Activated naive CD8-positive, alpha-beta T cell treated with anti-CD3 and anti-CD28 coated beads for 36 hours (primary cell): ENCODE results near the gene CST1. TPM values are rescaled to one million over a fixed set of nuclear protein-coding genes. Genes with fewer than 3 reads are reported as not detected.

Source experiments
- DNase-seq: peaks from one replicate; pipeline ENCODE4 v3.0.0; 2021
- H3K27ac Mint-ChIP-seq: one replicate; pipeline ENCODE4 v1.8.0; 2022; ENCODE audit warnings: mild to moderate bottlenecking, moderate library complexity, mixed read lengths
- H3K27me3 Mint-ChIP-seq: one replicate; pipeline ENCODE4 v1.8.0; 2022; ENCODE audit warnings: mild to moderate bottlenecking, mixed read lengths
- H3K36me3 Mint-ChIP-seq: one replicate; pipeline ENCODE4 v1.8.0; 2021; ENCODE audit warnings: mild to moderate bottlenecking, mixed read lengths
- H3K4me1 Mint-ChIP-seq: one replicate; pipeline ENCODE4 v1.8.0; 2021; ENCODE audit warnings: mixed read lengths
- H3K4me3 Mint-ChIP-seq: one replicate; pipeline ENCODE4 v1.8.0; 2022; ENCODE audit warnings: mild to moderate bottlenecking, moderate library complexity, mixed read lengths
- H3K9me3 Mint-ChIP-seq: one replicate; pipeline ENCODE4 v1.8.0; 2022; ENCODE audit warnings: mixed read lengths
- total RNA-seq, 2 experiments: library from RNA; stranded (reverse); gene quantifications; one replicate each; pipeline ENCODE4 v1.2.3, GENCODE V29; 2021

CST1 gene
- total RNA-seq, 2 experiments from 2014 or later: not detected

GRCh38 chr20:23700931-23701330 lies 49.8 kb downstream of the CST1 start:
- H3K27me3 Mint-ChIP-seq: peaks cover 15% of the 10 kb centered on the region
- no peak overlapping the region for H3K27ac Mint-ChIP-seq
- no peak for DNase-seq
- no peaks in the 10 kb centered on the region for H3K36me3 Mint-ChIP-seq
- H3K9me3 Mint-ChIP-seq: no peaks in the 10 kb centered on the region
- H3K4me3 Mint-ChIP-seq: no peak overlapping the region
- H3K4me1 Mint-ChIP-seq: no peaks in the 10 kb centered on the region

- DNase-seq: no peak
- no peak overlapping the region for H3K4me3 Mint-ChIP-seq
- H3K9me3 Mint-ChIP-seq: no peaks in the 10 kb centered on the region
- H3K4me1 Mint-ChIP-seq: no peaks in the 10 kb centered on the region
- H3K36me3 Mint-ChIP-seq: no peaks in the 10 kb centered on the region
- H3K27me3 Mint-ChIP-seq: peaks cover 24% of the 10 kb centered on the region
- H3K27ac Mint-ChIP-seq: no peak overlapping the region
Observed at GRCh38 chr20:23697947-23698346, 52.8 kb downstream of the CST1 start.

Other genes starting within 250 kb of the CST1 start
- not detected for gene CST9L, start 182.5 kb downstream of the CST1 start, total RNA-seq
- gene CST9, start 145.0 kb downstream of the CST1 start, total RNA-seq: not detected
- gene CST3, start 113.0 kb downstream of the CST1 start, total RNA-seq: under 1 TPM; 0.54 to 0.62 TPM
- not detected for gene CST4, start 61.9 kb downstream of the CST1 start, total RNA-seq
- gene CST2, start 75.8 kb upstream of the CST1 start, total RNA-seq: not detected
- not detected for gene CST5, start 128.8 kb upstream of the CST1 start, total RNA-seq
- not detected for gene GGTLC1, start 237.8 kb upstream of the CST1 start, total RNA-seq